ENCODE results near the gene RCOR1. TPM values are rescaled to one million over a fixed set of nuclear protein-coding genes. Genes with fewer than 3 reads are reported as not detected.

The RCOR1 gene
- total and polyA plus RNA-seq, 2 donors from 2014 or later, result 4.9 to 17.9 TPM

DNA sequence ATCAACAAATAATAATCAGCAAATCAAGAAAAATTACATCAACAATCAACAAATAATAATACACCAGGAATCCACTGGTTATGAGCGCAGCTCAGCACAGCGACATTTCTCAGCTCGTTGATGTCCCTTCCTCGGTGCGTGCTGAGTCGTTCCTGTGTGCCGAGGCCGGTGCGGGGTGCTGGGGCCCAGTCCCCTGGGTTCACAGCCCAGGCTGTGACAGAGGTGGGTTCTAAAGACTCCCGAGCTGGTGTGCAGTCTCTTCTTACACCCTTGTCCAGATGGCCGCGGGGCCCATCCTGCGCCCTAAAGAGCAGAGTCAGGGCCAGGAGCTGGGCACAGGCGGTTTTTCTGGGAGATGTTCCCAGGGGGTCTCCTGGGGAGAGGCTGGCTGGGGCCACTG, 157.9 kb downstream of the RCOR1 start:
- DNase-seq (no peak), FAIRE-seq (no peak)
- Histone ChIP-seq H3K4me3 (ENCODE audit: low read length in 3 of 3) (no peak overlapping the region), H3K9ac (ENCODE audit: low read length in 3 of 3) (no peak overlapping the region), H3K4me1 (ENCODE audit: control insufficient read depth in 2 of 3, insufficient read depth in 2 of 3, low read depth in 1 of 3, low read length in 3 of 3) (no peaks in the 10 kb centered on the region), H3K27me3 (ENCODE audit: control insufficient read depth, insufficient read depth, low read length) (no peaks in the 10 kb centered on the region), H3K9me3 (ENCODE audit: control insufficient read depth in 2 of 3, insufficient read depth in 1 of 3, low read length in 3 of 3) (no peaks in the 10 kb centered on the region), H3K27ac (ENCODE audit: low read depth in 2 of 2, low read length in 2 of 2) (no peak overlapping the region), H3K36me3 (ENCODE audit: control insufficient read depth in 2 of 3, insufficient read depth in 3 of 3, low read length in 3 of 3) (no peaks in the 10 kb centered on the region)
- intact Hi-C loops (cut with DNase I), result no loop called here
- TF ChIP-seq, protein P1, sequence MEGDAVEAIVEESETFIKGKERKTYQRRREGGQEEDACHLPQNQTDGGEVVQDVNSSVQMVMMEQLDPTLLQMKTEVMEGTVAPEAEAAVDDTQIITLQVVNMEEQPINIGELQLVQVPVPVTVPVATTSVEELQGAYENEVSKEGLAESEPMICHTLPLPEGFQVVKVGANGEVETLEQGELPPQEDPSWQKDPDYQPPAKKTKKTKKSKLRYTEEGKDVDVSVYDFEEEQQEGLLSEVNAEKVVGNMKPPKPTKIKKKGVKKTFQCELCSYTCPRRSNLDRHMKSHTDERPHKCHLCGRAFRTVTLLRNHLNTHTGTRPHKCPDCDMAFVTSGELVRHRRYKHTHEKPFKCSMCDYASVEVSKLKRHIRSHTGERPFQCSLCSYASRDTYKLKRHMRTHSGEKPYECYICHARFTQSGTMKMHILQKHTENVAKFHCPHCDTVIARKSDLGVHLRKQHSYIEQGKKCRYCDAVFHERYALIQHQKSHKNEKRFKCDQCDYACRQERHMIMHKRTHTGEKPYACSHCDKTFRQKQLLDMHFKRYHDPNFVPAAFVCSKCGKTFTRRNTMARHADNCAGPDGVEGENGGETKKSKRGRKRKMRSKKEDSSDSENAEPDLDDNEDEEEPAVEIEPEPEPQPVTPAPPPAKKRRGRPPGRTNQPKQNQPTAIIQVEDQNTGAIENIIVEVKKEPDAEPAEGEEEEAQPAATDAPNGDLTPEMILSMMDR (IDR thresholded peaks at IDR 0.05; ENCODE audit: borderline replicate concordance, extremely low read depth, insufficient read depth), result no peak

DNA sequence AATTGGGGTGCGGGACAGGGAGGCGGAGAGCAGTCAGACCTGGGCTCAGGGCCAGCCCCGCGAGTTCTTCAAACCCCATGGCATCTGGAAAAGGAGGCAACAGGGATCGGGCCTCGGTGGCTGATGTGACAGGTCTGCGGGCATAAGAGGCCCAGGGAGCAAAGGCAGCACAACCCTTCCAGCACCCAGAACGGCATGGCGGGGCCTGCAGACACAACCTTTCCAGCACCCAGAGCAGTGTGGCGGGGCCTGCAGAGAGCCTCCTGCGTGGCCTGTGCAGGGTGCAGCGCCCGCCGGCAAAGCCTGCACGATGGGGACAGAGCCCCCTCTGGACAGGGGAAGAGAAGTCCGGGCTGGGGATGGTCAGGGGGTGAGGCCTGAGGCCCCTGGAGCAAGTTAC, 158.6 kb downstream of the RCOR1 start:
- FAIRE-seq (no peak), DNase-seq (no peak)
- Histone ChIP-seq H3K4me3 (ENCODE audit: low read length in 3 of 3) (no peak overlapping the region), H3K36me3 (ENCODE audit: control insufficient read depth in 2 of 3, insufficient read depth in 3 of 3, low read length in 3 of 3) (no peaks in the 10 kb centered on the region), H3K9me3 (ENCODE audit: control insufficient read depth in 2 of 3, insufficient read depth in 1 of 3, low read length in 3 of 3) (no peaks in the 10 kb centered on the region), H3K27ac (ENCODE audit: low read depth in 2 of 2, low read length in 2 of 2) (no peak overlapping the region), H3K9ac (ENCODE audit: low read length in 3 of 3) (no peak overlapping the region), H3K27me3 (ENCODE audit: control insufficient read depth, insufficient read depth, low read length) (no peaks in the 10 kb centered on the region), H3K4me1 (ENCODE audit: control insufficient read depth in 2 of 3, insufficient read depth in 2 of 3, low read depth in 1 of 3, low read length in 3 of 3) (no peaks in the 10 kb centered on the region)
- intact Hi-C loops (cut with DNase I), result no loop called here
- TF ChIP-seq, protein P1 (IDR thresholded peaks at IDR 0.05; ENCODE audit: borderline replicate concordance, extremely low read depth, insufficient read depth), result no peak

DNA sequence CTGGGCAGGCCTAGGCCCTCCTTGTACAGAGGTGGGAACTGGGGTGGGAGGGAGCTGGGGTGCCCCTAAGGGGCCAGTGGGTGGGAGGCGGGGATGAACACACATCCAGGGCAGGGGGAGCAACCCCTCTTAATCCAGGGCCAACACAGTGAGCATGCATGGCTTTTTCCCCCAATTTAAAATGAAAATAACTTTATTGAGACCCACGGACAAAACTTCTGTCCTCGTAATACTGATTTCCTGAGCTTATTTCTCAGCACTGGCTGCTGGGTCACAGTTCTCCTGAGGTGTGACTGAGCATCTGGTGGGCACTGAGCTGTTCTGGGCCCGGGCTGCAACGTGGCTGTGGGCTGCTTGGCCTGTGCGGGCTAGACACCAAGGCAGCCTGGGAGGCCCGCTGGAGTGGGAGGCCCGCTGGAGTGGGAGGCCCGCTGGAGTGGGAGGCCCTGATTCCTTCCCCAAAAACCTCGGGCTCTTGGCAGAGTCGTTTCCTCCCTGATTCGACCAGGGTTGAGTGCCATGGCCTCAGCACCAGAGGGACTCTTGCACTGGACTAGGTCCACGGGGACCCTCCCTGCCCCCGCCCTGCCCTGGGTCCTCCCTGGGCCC, 159.9 kb downstream of the RCOR1 start:
- Histone ChIP-seq H3K9ac (ENCODE audit: low read length in 3 of 3) (no peak overlapping the region), H3K4me1 (ENCODE audit: control insufficient read depth in 2 of 3, insufficient read depth in 2 of 3, low read depth in 1 of 3, low read length in 3 of 3) (no peaks in the 10 kb centered on the region), H3K27ac (ENCODE audit: low read depth in 2 of 2, low read length in 2 of 2) (no peak overlapping the region), H3K36me3 (ENCODE audit: control insufficient read depth in 2 of 3, insufficient read depth in 3 of 3, low read length in 3 of 3) (no peaks in the 10 kb centered on the region), H3K9me3 (ENCODE audit: control insufficient read depth in 2 of 3, insufficient read depth in 1 of 3, low read length in 3 of 3) (no peaks in the 10 kb centered on the region), H3K27me3 (ENCODE audit: control insufficient read depth, insufficient read depth, low read length) (no peaks in the 10 kb centered on the region), H3K4me3 (ENCODE audit: low read length in 3 of 3) (no peak overlapping the region)
- intact Hi-C loops (cut with DNase I), result no loop called here
- DNase-seq (no peak), FAIRE-seq (no peak)
- TF ChIP-seq, protein P1 (IDR thresholded peaks at IDR 0.05; ENCODE audit: borderline replicate concordance, extremely low read depth, insufficient read depth), result no peak

Data from kidney (tissue), 14 donors.